ENCODE results near the gene NPTXR. TPM values are rescaled to one million over a fixed set of nuclear protein-coding genes. Genes with fewer than 3 reads are reported as not detected.
"Not testable (repeated sequence)": the region's sequence is repeated elsewhere in the genome, so short reads cannot be mapped to it uniquely, and the experiment has no call there.

NPTXR gene
- total RNA-seq, 1 donor from 2014 or later = 0.96 TPM

DNA sequence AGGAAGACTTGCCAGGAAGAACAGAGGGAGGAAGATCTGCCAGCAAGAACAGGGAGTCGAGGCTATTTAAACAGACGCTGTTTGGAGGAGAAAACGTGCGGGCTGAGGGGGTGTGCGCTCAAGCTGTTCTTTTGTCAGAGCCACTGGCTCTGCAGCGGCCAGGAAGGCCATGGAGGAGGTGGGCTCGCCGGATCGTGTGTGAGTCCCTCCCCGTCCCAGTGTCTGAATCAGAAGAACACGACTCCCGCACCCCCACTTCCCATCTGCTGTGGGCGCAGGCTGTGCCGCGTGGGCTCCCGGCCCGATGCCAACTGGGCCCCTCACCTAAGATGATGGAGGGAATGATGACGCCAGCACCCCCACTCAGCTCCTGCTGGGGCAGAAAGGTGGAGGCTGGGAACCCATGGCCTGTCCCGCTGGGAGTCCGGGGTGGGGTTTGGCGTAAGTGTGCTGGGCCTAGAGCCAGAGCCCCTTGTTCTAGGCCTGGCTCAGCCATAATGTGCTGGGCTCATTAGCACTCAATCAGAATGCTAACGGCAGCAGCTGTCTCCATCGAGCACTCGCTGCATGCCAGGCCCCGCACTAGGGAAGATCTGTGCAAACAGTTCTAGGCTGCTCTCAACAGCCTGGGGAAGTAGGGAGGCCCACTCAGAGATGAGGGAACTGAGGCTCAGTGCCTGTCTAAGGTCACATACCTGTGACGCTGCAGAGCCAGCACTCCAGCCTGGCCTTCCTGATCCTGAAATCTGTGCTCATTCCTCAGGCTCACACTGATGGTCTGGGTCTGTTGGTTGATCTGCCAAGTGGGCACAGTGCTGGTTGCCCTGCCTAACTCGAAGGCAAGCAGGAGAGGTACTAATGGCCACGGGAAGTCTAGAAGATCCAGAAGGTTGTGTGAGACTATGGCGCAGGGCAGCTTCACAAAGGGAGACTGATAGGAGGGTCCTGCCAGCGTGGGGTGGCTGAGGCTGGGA, 11.5 kb downstream of the NPTXR start:
- no peak for DNase-seq (ENCODE audit: low read depth)

DNA sequence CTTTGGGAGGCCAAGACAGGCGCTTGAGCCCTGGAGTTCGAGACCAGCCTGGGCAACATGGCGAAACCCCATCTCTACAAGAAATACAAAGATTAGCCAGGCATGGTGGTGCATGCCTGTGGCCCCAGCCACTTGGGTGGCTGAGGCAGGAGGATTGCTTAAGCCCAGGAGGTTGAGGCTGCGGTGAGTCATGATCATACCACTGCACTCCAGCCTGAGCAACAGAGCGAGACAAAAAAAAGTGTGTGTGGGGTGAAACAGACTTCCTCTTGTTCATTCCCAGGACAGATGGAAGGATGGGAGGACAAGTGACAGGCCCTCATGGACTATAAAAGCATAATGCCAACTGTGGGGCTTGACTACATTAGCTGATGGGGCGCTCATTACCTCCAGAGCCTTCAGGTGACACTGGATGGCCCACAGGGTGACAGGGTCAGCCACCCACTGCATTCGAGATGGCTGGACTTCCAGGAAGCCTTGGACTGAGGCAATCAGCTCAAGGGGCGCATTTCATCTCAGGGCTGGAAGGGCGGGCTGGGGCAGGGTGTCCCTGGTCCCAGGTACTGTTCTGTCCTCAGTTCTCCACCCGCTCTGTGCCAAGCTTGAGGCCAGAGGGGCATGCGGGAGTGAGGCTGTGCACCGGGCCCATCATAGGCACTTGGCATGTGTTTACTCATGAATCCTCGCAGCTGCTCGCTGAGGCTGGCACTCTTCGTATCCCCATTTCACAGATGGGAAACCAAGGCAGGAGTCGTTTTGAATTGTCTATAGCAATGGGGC, 12.5 kb downstream of the NPTXR start:
- no peak for DNase-seq (ENCODE audit: low read depth)

DNA sequence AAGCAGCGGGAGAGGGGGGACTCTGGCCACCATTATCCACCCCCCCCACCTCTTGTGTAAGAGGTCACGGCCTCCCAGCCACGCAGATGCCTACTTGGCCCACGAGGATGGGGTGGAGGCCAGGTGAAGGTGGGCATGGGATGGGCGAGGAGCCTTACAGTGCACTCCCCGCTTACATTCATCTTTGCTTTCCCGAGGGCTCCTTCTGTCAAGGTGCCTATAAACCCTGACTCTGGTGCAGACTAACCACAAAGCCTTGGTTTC, 13.1 kb downstream of the NPTXR start:
- DNase-seq (ENCODE audit: low read depth) = no peak

DNA sequence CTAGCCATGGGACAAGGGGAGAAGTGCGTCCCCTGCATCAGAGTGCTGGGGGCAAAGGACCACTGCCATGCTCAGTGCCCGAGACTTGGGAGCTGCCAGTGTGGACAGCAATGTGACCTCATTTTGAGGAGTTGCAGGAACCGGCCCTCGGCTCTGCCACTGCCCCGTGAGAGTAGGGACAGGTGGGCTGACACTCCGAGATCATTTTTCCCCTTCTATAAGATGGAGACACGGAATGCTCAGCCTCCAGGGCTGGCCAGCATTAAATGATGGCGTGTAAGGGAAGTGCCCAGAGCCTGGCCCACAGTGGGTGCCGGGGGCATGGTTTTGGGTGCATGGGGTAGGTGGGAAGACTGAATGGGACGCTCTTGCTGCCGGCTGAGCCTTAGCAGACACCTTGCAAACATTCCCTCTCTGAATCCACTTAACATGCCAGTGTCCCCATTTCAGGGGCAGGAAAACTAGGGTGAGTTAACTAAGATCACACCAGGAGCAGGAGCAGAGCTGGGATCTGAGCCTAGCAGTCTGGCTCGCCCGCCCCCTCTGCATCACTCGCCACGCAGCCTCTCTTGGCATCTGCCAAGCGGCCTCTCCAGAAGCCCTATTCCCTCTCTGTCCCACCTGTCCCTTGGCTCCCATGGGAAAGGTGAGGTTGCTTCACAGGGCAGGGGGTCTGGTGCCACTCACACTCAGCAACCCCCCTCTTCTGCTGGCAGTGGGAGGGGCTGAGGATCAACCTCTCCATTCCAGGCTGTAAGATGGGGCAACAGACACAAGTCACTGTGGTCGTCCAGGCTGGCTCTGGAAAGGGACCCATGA, 13.6 kb downstream of the NPTXR start:
- no peak for DNase-seq (ENCODE audit: low read depth)

DNA sequence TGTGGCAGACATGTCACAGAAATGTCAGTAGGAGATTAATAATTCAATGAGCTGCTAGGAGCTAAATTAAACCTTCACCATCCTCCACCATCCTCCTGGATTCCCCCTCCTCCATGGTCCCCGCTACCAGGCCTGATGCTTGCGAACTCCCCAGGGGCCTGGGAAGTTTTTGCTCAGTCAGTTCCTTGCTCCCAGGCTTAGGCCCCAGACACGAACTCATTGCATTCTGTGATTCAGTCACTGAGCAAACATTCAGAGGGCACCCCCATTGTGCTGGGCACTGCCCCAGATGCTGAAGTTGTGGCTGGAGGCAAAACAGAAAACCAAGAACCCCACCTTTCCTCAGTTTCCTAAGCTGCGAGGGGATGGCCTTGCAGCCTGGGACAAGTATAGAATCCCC, 14.3 kb downstream of the NPTXR start:
- no peak for DNase-seq (ENCODE audit: low read depth)

DNA sequence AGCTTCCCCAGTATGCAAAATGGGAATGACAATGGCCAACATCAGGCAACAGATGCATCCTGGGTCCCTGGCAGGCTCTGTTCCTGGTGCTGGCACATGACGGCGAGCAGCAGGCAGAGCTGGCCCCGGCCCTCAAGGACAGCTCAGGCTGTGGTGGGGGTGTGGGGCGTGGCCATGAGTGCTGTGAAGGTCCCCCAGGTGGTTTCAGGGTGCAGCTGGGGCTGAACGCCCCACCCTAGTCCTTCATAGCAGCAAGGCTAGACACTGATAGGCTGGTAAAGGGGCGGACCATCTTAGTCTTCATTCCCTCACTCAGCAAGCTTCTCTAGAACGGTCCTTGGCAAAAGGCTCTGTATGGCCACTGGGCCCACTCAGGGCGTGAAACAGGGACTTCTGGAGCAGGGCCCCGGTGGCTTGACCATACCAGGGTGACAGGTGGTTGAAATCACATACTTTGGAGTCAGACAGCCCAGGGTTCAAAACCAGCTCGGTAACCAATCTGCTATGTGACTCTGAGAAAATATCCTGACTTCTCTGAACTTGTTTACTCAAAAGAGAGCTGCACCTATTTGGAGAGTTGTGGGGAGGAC, 15.1 kb downstream of the NPTXR start:
- DNase-seq (ENCODE audit: low read depth) = no peak

DNA sequence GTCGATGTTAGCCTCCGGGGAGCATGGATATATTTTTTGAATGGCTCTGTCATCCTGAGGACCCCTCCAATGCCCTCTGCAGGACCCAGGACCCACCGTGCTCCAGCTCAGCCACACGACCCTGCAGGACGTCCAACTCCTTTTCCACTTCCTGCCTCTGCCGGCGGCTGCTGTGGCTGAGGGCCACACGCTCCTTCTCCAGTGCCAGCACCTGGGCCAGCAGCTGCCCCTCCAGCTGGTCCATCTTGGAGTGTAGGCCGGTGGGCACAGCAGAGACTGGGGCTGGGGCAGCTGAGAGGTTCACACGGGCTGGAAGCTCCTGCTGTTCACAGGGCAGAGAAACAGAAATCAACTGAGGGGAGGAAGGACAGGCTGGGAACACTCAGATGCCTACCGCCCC, 15.6 kb downstream of the NPTXR start:
- no peak for DNase-seq (ENCODE audit: low read depth)

DNA sequence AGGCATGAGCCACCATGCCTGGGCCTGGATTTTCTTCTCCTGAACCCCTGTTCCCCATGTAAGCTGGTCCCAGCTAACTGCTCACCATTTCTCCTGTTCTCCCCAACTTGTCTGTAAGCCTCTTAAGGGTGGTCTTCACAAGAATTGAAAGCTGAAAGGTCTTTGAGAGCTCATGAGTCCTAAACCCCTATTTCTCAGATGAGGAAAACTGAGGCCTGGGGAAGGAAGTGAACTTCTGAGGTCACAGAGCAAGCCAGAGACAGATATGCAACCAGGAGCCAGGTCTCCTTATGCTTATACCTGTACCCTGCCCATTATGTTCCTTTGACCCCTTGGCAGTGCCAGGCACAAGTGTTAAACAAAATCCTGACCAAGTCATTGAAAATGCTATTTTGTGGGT, 16.3 kb downstream of the NPTXR start:
- DNase-seq (ENCODE audit: low read depth) = no peak

DNA sequence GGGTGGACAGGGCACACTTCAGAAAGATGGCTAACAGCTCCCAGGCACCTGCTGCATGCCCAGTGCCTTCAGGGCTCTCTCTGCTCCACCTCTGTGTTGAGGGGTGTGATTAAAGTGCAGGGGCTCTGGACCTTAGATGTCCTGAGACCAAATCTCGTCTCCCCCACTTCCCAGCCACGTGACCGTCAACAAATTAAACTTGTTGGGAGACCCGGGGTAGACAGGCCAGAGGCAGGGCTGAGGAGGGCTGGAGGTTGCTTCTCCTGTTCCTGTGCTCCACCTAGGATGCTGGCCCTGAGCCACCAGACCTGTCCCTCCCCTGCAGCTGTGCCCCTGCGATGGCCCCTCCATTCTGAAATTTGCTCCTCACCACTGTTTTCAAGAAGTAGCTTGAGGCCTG, 17.0 kb downstream of the NPTXR start:
- DNase-seq (ENCODE audit: low read depth) = no peak

DNA sequence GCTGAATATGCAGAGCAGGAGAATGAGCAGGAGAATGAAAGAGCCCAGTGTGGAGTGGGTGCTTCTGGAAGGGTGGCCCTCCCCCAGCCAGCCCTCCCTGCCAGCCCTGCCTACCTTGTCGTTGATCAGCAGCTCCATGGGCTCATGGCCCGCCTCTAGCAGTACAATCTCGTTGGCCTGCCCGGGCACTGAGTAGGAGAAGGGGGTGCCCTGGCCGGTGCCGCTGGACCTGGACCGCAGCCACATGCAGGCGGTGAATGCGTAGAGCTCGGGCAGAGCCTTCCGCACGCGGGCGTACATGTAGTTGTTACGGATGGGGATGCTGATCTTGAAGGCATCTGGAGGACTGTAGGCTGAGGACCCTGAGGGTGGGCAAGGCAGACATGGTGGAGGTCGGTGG, 17.4 kb downstream of the NPTXR start:
- no peak for DNase-seq (ENCODE audit: low read depth)

DNA sequence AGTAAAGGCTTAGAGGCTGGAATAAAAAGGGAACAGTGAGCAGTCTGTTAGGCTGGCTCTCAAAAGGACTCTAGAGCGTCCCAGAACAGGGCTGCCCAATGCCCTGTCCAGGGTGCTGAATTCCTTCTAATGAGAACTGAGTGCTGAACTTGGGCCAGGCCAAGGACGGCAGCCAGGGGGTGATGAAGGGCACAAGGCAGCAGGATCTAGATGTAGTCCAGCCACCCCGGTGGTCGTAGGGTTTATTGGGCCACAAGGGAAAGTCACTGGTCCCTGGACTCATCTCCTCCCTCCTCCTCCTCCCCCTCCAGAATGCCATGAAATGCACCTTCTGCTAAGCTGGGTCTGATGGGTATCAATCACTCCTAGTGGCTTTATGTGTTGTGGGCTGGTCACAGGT, 19.2 kb downstream of the NPTXR start:
- peak; percentile 94 for DNase-seq (ENCODE audit: low read depth)

DNA sequence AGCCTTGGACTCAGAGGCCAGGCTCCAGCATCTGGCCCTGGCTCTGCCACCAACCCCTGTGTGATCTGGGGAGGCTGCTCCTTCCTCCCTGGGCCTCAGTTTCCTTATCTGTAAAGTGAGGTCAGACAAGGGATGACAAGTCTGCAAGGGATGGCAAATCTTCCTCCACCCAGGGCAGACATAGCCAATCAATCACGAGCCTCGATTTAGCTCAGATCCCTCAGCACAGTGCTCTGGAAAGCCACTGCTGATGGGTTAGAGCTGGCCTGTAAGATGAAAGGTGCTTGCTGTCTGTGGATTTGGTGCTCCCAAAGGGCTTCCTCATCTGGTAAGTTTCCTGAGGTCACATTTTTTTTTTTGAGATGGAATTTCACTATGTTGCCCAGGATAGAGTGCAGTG, 20.2 kb downstream of the NPTXR start:
- DNase-seq (ENCODE audit: low read depth) = no peak

DNA sequence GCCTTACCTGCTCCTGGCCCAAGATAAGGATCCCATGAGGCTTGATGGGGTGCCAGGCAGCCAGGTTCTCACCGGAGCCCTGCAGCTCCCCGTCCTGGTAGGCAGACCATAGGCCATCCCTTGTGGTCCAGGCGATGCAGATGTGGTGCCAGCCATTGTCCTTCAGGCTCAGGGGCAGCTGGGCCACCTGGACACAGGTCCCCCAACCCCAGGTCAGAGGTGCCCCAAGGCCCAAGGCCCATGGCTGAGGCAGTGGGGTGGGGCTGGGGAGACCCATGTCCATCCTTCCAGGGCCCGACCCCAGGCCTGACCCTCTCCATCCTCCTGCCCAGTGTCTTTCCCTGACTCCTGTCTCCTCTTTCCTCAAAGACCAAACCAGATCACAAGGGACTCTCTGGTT, 20.8 kb downstream of the NPTXR start:
- no peak for DNase-seq (ENCODE audit: low read depth)

DNA sequence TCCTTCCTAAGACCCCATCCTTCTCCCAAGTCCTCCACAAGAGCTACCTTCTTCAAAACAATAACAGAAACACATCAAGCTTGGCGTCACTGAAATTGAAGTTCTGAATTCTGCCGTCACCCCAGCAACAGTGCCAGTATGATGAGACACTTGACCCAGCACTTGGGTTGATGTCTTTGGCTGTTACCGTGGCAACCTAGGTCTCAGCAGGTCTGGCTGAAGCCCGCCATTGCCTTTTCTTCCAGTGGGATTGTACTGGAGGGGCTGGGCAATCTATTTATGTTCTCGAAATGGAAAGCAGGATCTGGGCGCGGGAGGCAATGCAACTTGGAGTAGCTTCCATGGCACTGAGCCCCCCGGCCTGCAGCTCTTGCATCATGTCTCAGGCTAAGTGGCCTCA, 23.8 kb downstream of the NPTXR start:
- no peak for DNase-seq (ENCODE audit: low read depth)

DNA sequence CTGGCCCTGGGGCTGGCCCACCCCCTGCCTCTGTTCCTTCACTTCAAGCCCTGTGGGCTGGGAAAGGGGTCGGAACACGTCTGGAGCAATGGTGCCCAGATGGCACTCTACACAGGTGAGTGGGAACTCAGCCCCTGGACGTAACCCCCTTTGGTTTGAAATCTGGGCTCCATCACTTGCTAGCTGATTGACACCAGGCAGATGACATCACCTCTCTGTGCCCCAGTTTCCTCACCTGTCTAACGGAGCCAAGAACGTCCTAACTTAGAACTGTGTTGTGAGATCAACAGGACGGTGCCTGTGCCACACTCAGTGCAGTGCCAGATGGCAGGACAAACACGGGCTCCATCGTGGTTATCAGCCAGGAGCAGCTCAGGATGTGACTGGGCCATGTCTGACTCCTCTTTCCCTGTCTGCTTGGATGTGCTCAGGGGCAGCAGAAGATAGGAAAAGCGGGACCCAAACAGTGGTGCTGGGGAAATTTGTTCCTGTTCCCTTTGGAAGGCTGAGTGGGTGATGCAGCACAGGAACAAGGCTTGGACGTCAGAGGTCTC, 24.4 kb downstream of the NPTXR start:
- no peak for DNase-seq (ENCODE audit: low read depth)

DNA sequence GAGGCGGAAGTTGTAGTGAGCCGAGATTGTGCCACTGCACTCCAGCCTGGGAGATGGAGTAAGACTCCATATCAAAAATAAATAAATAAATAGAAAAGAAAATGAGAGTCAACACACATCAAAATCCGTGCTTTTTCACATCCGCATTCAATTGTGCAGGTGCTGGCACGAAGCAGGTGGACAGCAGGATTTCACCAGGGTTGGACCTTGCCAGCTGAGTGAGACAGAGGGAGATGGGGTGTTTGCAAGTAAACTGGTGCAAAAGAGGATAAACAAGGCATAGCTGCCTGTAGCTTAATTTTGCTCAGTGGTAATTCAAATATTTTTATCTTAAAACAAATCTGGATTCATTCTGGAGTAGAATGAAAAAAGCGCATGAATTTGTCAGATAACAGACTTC, 26.6 kb downstream of the NPTXR start:
- DNase-seq (ENCODE audit: low read depth) = no peak

DNA sequence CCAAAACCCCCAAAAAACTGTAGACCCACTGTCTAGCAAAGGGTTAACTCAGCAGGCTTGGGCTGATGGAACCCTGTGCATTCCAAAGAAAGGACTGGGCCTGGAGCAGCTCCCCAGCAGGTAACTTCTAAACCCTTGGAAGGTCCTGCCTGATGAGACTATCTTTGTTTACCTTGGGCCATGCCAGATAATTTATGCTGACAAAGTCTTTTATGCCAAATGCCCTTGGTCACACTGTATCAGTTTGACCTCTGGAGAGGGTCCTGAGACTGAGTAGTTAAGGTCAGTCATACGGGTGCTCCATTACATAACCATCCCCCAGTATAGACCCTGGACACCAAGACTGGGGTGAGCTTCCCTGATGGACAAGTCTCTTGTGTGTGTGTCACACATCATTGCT, 28.0 kb downstream of the NPTXR start:
- no peak for DNase-seq (ENCODE audit: low read depth)

DNA sequence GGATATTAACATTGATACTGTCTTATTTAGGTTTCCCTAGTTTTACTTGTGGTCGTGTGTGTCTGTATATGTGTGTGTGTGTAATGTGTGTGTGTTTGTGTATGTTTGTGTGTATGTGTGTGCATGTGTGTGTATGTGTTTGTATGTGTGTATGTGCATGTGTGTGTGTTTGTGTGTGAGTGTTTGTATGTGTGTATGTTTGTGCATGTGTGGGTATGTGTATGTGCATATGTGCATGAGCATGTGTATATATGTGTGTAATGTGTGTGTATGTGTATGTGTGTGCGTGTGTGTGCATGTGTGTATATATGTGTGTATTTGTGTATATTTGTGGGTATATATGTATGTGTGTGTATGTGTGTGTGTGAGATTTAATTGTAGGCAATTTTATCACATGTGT, 32.6 kb downstream of the NPTXR start:
- no peak for DNase-seq (ENCODE audit: low read depth)

DNA sequence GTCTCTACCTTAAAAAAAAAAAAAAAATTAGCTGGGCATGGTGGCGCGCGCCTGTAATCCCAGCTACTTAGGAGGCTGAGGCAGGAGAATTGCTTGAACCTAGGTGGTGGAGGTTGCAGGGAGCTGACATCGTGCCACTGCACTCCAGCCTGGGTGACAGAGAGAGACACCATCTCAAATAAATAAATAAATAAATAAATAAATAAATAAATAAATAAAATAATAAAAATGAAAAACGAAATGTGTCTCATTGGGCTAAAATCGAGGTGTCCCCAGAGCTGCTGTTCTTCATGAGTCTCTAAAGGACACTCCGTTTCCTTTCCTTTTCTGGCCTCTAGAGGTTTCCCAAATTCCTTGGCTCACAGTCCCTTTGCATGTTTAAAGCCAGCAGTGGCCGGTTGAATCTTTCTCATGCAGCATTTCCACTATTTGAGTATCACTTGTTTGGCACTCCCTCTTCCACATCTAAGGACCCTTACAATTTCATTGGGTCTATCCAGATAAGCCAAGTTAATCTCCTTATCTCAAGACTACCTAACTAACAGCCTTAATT, 38.7 kb downstream of the NPTXR start:
- DNase-seq (ENCODE audit: low read depth) = not testable (repeated sequence)

DNA sequence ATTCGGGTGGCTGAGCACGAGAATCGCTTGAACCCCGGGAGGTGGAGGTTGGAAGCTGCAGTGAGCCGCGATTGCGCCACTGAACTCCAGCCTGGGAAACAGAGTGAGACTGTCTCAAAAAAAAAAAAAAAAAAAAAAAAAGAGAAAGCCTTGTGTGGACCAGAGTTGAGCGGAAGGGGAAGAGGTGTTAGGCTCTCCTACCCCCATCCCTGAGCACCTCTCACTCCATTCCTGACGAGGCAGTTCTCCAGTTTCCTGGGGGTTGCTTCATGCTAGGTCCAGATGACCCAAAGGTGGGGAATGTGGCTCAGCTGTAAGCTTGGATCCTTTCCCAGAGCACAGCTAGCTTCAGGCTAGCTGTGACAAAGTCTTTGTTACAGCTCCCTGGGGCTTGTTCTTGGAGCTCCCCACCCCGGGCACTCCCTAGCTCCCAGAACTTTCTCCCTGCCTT, 41.1 kb downstream of the NPTXR start:
- DNase-seq (ENCODE audit: low read depth) = peak; percentile 61

Measured in myocyte (in vitro differentiated cells).